Mononuclear cell (primary cell): ENCODE data around the gene SLC25A17. TPM values are rescaled to one million over a fixed set of nuclear protein-coding genes. Genes with fewer than 3 reads are reported as not detected.
"Not testable (repeated sequence)": the region's sequence is repeated elsewhere in the genome, so short reads cannot be mapped to it uniquely, and the experiment has no call there.

Experiments used
- H3K27me3 ChIP-seq: 2 replicates; pipeline ENCODE4 v1.6.0; 2011; ENCODE audit warnings: low read length, control low read depth; ENCODE audit not compliant: insufficient read depth
- H3K4me1 ChIP-seq: 2 replicates; pipeline ENCODE4 v1.5.1; 2011; ENCODE audit warnings: mild to moderate bottlenecking, low read length, control low read depth; ENCODE audit not compliant: insufficient read depth
- H3K4me3 ChIP-seq: 2 replicates; pipeline ENCODE4 v1.5.1; 2011; ENCODE audit warnings: mild to moderate bottlenecking, low read length, moderate library complexity
- H3K9me3 ChIP-seq: 2 replicates; pipeline ENCODE4 v1.5.1; 2011; ENCODE audit warnings: low read depth, mild to moderate bottlenecking, control low read depth, low read length
- total RNA-seq: library from RNA; depleted of rRNA; stranded (reverse); fragments of >200 nt; gene quantifications from one replicate; pipeline ENCODE4 v1.2.3, GENCODE V29; 2012

The SLC25A17 gene
- total RNA-seq, 1 donor, result 3.9 TPM

DNA sequence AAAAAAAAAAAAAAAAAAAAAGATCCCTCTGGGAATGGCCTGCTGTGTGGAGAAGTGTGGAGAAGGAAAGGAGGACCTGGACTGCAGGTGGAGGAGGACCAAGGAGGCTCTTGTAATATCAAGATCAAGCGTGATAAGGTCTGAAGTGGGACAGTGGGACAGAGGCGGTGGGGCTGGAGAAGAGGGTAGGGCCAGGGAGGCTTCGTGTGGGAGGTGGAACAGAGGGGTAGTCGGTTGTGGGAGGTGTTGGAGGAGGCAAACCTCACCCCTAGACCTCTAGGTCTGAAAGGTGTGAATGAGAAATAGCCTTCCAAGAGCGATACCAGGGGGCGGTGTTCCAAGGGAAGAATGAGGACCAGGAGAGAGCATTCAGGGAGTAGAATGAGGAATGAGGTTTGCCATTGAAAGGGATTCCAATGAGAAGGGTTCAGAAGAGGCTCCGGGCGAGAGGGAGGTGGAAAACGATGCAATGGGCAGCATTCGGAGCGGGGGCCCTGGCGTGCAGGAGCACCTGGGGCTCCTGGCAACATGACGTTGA, 95.7 kb downstream of the SLC25A17 start:
- no peaks in the 10 kb centered on the region for H3K27me3 ChIP-seq
- H3K4me1 ChIP-seq, result peaks cover 13% of the 10 kb centered on the region
- H3K4me3 ChIP-seq, result no peak overlapping the region
- H3K9me3 ChIP-seq, result no peaks in the 10 kb centered on the region

DNA sequence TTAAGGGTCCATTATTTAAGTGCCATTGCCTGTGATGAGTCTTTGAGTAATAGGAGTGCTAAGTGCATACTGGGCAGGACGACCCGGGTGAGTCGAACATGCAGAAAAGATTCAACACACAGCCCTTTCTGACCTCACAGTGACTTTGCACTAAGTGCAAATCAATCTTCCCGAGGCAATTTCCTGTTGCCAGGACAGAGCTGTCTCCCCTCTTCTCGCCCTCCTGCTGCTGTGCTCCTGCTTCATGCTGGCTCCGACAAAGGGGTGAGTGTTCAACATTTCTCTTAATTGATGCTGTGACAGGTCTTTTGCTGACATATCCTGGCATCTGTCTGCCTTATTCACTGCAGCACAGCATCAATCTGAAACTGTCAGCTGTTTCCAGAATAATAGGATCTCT, 97.9 kb downstream of the SLC25A17 start:
- Histone ChIP-seq H3K4me3 (no peak overlapping the region), H3K27me3 (no peaks in the 10 kb centered on the region), H3K4me1 (no peaks in the 10 kb centered on the region), H3K9me3 (no peaks in the 10 kb centered on the region)

DNA sequence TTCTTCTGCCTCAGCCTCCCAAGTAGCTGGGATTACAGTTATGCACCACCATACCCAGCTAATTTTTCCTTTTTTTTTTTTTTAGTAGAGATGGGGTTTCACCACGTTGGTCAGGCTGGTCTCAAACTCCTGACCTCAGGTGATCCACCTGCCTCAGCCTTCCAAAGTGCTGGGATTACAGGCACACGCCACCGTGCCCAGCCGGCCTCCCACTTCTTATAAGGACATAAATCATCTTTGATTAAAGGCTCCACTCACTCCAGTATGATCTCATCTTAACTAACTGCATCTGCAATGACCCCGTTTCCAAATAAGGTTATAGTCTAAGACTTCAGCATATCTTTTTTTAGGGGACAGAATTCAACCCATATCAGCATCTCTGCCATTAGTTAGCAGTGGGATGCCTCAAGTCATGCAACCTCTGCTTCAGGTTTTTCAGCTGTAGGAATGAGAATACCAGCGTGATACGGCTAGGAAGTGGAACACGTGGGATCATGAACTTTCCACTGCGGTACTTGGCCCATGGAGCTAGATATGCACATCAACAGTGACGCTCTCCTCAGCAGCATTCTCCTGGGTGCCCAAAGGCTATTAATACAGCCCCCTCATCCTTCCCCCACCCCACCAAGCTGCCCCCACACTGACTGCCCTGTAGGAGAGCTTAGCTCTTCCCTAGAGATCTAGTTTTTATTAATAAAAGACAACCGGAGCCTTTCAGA, 98.4 kb downstream of the SLC25A17 start:
- Histone ChIP-seq H3K4me1 (no peaks in the 10 kb centered on the region), H3K27me3 (no peaks in the 10 kb centered on the region), H3K9me3 (no peaks in the 10 kb centered on the region), H3K4me3 (no peak overlapping the region)

DNA sequence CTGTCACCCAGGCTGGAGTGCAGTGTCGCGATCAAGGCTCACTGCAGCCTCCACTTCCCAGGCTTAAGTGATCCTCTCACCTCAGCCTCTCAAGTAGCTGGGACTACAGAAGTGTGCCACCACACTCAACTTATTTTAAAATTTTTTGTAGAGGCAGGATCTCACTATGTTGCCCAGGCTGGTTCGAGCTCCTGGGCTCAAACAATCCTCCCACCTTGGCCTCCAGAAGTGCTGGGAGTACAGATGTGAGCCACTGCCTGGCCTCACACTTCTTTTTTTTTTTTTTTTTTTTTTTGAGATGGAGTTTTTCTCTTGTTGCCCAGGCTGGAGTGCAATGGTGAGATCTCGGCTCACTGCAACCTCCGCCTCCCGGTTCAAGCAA, 99.0 kb downstream of the SLC25A17 start:
- H3K9me3 ChIP-seq, H3K27me3 ChIP-seq, H3K4me1 ChIP-seq, H3K4me3 ChIP-seq: not testable (repeated sequence)

Other genes with a start within 250 kb of the SLC25A17 start
- 40.6 TPM for gene MRTFA, start 182.6 kb downstream of the SLC25A17 start, total RNA-seq
- not detected for gene MCHR1, start 139.9 kb downstream of the SLC25A17 start, total RNA-seq
- gene ST13, start 37.3 kb upstream of the SLC25A17 start, total RNA-seq, result 152 TPM
- gene XPNPEP3, start 37.8 kb upstream of the SLC25A17 start, total RNA-seq, result 11.0 TPM
- gene DNAJB7, start 42.8 kb upstream of the SLC25A17 start, total RNA-seq, result not detected
- gene RBX1, start 132.0 kb upstream of the SLC25A17 start, total RNA-seq, result 24.7 TPM